Measurements from ENCODE around the gene AMIGO2. TPM values are rescaled to one million over a fixed set of nuclear protein-coding genes. Genes with fewer than 3 reads are reported as not detected.

The AMIGO2 gene
- total RNA-seq, 1 experiment from 2014 or later, result 0.96 TPM

DNA sequence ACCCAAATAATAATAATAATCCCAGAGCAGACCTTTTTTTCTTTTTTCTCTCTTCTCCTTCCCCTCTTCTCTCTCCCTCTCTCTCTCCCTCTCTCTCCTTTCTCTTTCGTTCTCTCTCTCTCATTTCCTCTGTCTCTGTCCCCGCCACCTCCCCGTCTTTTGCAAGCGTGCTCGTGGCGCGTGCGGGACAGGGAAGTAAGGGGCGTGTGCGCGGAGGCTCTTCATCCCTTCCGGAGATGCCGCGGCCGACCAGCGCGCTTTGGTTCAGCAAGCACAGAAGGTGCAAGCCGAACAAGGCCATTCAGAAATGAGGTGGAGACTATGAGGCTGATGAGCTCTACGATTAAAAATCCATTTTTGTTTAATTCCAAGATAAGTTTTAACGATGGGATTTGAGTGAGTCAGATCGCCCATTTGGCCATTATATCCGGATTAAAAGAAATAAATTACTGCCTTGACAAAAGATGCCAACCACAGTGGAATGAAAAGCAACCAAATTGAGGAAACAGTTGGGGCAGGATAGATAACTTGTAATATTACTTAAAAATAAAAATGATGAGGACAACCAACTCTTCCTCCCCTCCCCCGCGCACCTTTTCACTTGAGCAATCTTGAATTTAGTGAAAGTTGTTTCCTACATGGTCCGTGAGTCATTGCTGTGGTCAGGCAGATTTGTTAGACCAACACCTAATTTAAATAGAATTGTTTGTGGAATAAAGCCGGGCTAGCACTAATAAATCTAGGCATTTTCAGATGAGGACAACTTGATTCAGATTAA, 1.2 kb upstream of the AMIGO2 start:
- ChIA-PET RAD21 (ENCODE audit: low non-redundant PET in 1 of 2, low total read pairs in 2 of 2, uncharacterized antibody in 2 of 2, unreplicated experiment in 2 of 2) (no interaction called here), CTCF (interaction anchor here (2.0 kb wide), 1 partner anchor 10 kb away, joined by 17 read pairs; no protein-coding TSS in a partner anchor), POLR2A (no interaction called here)
- no peaks in the 10 kb centered on the region for H3K27me3 ChIP-seq (ENCODE audit: insufficient read depth, low read length)
- peak overlapping the region; percentile 58 to 68 for H3K4me3 ChIP-seq (replicated peaks in 1 of 2; ENCODE audit: low read depth in 1 of 2, low read length in 2 of 2)
- TF ChIP-seq FOSL1 (IDR thresholded peaks at IDR 0.05; ENCODE audit: low read depth) (peak; percentile 27; the same call in 1 of the 2 replicates), CEBPB (IDR thresholded peaks at IDR 0.05; ENCODE audit: low read depth) (peak; percentile 66), ZFX (IDR thresholded peaks at IDR 0.05) (no peak), SP1 (IDR thresholded peaks at IDR 0.05; ENCODE audit: low read depth) (peak; percentile 10; the same call in 1 of the 2 replicates), POLR2A (IDR thresholded peaks at IDR 0.05; ENCODE audit: borderline replicate concordance, extremely low read depth, insufficient read depth, insufficient read length) (no peak)
- TF ChIP-seq, protein P1, sequence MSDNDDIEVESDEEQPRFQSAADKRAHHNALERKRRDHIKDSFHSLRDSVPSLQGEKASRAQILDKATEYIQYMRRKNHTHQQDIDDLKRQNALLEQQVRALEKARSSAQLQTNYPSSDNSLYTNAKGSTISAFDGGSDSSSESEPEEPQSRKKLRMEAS (IDR thresholded peaks at IDR 0.05), result peak; percentile 75
- H3K4me1 ChIP-seq (ENCODE audit: control insufficient read depth in 1 of 2, insufficient read depth in 2 of 2, low read length in 2 of 2), result peaks cover 20 to 53% of the 10 kb centered on the region in 2 experiments
- H3K79me2 ChIP-seq (ENCODE audit: insufficient read depth, low read length), result no peaks in the 10 kb centered on the region
- peak overlapping the region; percentile 93 for H2AFZ ChIP-seq (ENCODE audit: low read depth, low read length, poor library complexity, severe bottlenecking)
- H4K20me1 ChIP-seq (ENCODE audit: insufficient read depth), result no peaks in the 10 kb centered on the region
- no peak for DNase-seq (ENCODE audit: low read depth, low spot score)
- H3K27ac ChIP-seq (ENCODE audit: low read depth, low read length), result no peak overlapping the region
- H3K9me3 ChIP-seq (ENCODE audit: control insufficient read depth in 1 of 2, insufficient read depth in 1 of 2, low read depth in 1 of 2, low read length in 2 of 2), result no peaks in the 10 kb centered on the region
- TSS peak; percentile 59 for BruUV-seq (replicated peaks)
- no peaks in the 10 kb centered on the region for H3K9me2 ChIP-seq (ENCODE audit: insufficient read depth)
- intact Hi-C loops (cut with micrococcal nuclease), result loop anchor here (1.0 kb wide), 1 partner anchor 226 kb away; no protein-coding TSS in a partner anchor
- ATAC-seq, result peak; percentile 68
- H3K4me2 ChIP-seq (ENCODE audit: low read length), result peak overlapping the region; percentile 94
- H3K9ac ChIP-seq (ENCODE audit: low read length), result peak overlapping the region; percentile 51
- H3K36me3 ChIP-seq (ENCODE audit: control insufficient read depth in 1 of 2, insufficient read depth in 2 of 2, low read length in 2 of 2), result no peaks in the 10 kb centered on the region

DNA sequence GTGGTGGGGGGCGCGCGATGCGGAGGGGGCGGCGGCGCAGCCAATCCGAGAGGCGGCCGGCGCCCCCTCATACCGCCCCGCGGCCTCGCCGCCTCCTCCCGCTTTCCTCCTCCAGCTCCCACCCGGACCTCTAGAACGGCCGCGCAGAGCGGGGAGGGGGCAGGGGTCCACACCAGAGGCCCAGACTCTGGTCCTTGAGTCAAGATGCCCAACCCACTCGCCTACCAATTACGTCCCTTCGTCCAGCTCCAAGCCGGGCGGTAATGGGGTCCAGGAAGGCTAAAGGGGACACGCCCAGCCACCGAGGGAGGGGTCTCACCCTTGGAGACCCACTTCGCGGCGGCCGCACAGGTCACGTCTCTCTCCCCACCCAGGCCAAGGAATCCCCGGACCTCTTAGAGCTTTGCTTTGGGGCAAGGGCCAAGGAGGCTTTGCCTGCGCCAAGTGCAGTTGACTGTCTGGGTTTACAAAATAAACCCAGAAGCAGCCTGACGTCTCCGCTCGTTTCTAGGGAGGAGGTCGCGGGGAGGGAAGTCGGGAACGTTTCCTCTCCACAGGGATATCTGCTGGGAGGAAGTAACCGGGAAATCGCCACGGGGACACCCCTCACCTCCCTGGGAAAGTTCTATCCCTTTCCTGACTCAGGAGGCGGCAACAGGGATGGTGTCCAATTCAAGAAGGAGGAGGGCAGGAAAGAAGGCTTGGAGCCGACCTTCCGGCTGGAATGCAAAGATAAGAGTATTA, 394 bp upstream of the AMIGO2 start:
- Histone ChIP-seq H3K9me2 (ENCODE audit: insufficient read depth) (no peaks in the 10 kb centered on the region), H3K4me3 (replicated peaks in 1 of 2; ENCODE audit: low read depth in 1 of 2, low read length in 2 of 2) (peak overlapping the region; percentile 58 to 68), H2AFZ (ENCODE audit: low read depth, low read length, poor library complexity, severe bottlenecking) (peak overlapping the region; percentile 93), H3K4me1 (ENCODE audit: control insufficient read depth in 1 of 2, insufficient read depth in 2 of 2, low read length in 2 of 2) (peaks cover 18 to 45% of the 10 kb centered on the region in 2 experiments), H3K9me3 (ENCODE audit: control insufficient read depth in 1 of 2, insufficient read depth in 1 of 2, low read depth in 1 of 2, low read length in 2 of 2) (no peaks in the 10 kb centered on the region), H3K27me3 (ENCODE audit: insufficient read depth, low read length) (no peaks in the 10 kb centered on the region), H3K79me2 (ENCODE audit: insufficient read depth, low read length) (no peaks in the 10 kb centered on the region), H3K27ac (ENCODE audit: low read depth, low read length) (peak overlapping the region; percentile 39; the same call in 1 of the 2 replicates), H3K36me3 (ENCODE audit: control insufficient read depth in 1 of 2, insufficient read depth in 2 of 2, low read length in 2 of 2) (no peaks in the 10 kb centered on the region), H4K20me1 (ENCODE audit: insufficient read depth) (no peaks in the 10 kb centered on the region), H3K4me2 (ENCODE audit: low read length) (peak overlapping the region; percentile 94), H3K9ac (ENCODE audit: low read length) (peak overlapping the region; percentile 51)
- TF ChIP-seq, protein P2, sequence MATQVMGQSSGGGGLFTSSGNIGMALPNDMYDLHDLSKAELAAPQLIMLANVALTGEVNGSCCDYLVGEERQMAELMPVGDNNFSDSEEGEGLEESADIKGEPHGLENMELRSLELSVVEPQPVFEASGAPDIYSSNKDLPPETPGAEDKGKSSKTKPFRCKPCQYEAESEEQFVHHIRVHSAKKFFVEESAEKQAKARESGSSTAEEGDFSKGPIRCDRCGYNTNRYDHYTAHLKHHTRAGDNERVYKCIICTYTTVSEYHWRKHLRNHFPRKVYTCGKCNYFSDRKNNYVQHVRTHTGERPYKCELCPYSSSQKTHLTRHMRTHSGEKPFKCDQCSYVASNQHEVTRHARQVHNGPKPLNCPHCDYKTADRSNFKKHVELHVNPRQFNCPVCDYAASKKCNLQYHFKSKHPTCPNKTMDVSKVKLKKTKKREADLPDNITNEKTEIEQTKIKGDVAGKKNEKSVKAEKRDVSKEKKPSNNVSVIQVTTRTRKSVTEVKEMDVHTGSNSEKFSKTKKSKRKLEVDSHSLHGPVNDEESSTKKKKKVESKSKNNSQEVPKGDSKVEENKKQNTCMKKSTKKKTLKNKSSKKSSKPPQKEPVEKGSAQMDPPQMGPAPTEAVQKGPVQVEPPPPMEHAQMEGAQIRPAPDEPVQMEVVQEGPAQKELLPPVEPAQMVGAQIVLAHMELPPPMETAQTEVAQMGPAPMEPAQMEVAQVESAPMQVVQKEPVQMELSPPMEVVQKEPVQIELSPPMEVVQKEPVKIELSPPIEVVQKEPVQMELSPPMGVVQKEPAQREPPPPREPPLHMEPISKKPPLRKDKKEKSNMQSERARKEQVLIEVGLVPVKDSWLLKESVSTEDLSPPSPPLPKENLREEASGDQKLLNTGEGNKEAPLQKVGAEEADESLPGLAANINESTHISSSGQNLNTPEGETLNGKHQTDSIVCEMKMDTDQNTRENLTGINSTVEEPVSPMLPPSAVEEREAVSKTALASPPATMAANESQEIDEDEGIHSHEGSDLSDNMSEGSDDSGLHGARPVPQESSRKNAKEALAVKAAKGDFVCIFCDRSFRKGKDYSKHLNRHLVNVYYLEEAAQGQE (IDR thresholded peaks at IDR 0.05; ENCODE audit: low read depth), result no peak
- ChIA-PET POLR2A (no interaction called here), RAD21 (ENCODE audit: low non-redundant PET in 1 of 2, low total read pairs in 2 of 2, uncharacterized antibody in 2 of 2, unreplicated experiment in 2 of 2) (interaction anchor here in 1 of 2 experiments (1.0 kb wide), 1 partner anchor 328 kb away, joined by 3 read pairs; no protein-coding TSS in a partner anchor), CTCF (interaction anchor here (1.1 to 2.0 kb wide), 2 partner anchors 9 to 557 kb away, joined by 3 to 17 read pairs; no protein-coding TSS in a partner anchor)
- peak; percentile 61 for ATAC-seq
- intact Hi-C loops (cut with micrococcal nuclease), result loop anchor here (1.0 kb wide), 1 partner anchor 227 kb away; no protein-coding TSS in a partner anchor
- BruUV-seq (replicated peaks), result no TSS peak
- no peak for DNase-seq (ENCODE audit: low read depth, low spot score)
